Pericardium fibroblast (primary cell): ENCODE results near the gene PRR23E. TPM values are rescaled to one million over a fixed set of nuclear protein-coding genes. Genes with fewer than 3 reads are reported as not detected.

Experiments
- total RNA-seq: library from RNA; depleted of rRNA; stranded (reverse); fragments of >200 nt; gene quantifications from 2 replicates; pipeline ENCODE4 v1.2.3, GENCODE V29; 2015

Gene PRR23E
- not detected in 2 replicates for total RNA-seq

DNA sequence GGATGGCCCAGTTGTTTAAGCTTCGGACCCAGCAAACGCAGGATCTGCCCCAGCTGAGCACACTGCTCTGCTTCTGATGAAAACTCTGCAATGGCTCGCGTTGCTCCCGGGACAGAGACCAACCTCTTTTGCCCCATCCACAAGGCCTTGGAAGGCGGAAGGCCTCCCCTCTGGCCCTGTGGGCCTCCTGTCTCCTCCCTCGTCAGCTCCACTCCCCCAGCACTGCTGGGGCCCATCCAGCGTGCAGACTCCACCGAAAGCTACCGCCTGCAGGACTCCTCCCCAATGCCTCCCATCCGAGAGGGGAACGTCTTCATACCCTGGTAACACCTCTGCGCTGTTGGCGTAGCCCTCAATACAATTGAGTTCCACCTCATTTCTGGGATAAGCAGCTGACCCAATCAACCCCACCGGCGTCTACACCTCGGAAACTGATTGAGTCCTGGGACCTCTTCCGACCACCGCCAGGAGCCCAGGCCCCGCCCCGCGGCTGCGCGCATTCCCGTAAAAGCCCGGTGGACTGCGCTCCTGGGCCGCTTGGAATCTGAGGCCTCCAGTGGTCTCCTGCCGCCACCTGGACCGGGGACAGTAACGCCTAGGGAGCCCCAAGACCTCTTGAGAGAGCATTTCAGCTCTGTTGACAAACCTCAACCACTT lies at the start of gene PRR23E:
Gene PRR23E (plus strand): TSS at position 556 of the 657 bp plus-strand sequence. CDS start 3,555 bp downstream, outside the sequence.

Other genes with a start within 250 kb of the PRR23E start
- gene PLXNA1, start 210.0 kb upstream of the PRR23E start, total RNA-seq = 55.0 and 70.8 TPM in 2 replicates
- not detected in 2 replicates for gene PRR20G, start 94.9 kb downstream of the PRR23E start, total RNA-seq